Progenitor cell of endocrine pancreas (in vitro differentiated cells): ENCODE measurements around the gene RXRA. TPM values are rescaled to one million over a fixed set of nuclear protein-coding genes. Genes with fewer than 3 reads are reported as not detected.

Experiments used
- DNase-seq: peaks from one replicate; pipeline ENCODE4 v3.0.0; 2021; ENCODE audit warnings: low spot score; ENCODE audit not compliant: unreplicated experiment
- H3K27ac Mint-ChIP-seq: 2 replicates; pipeline ENCODE4 v1.8.0; 2021; ENCODE audit warnings: mild to moderate bottlenecking, moderate library complexity, mixed read lengths
- H3K27me3 Mint-ChIP-seq: 2 replicates; pipeline ENCODE4 v1.8.0; 2021; ENCODE audit warnings: mixed read lengths
- H3K36me3 Mint-ChIP-seq: 2 replicates; pipeline ENCODE4 v1.8.0; 2022; ENCODE audit warnings: mixed read lengths; ENCODE audit not compliant: insufficient read depth
- H3K4me1 Mint-ChIP-seq: 2 replicates; pipeline ENCODE4 v1.8.0; 2021; ENCODE audit warnings: low read depth, mixed read lengths
- H3K4me3 Mint-ChIP-seq: 2 replicates; pipeline ENCODE4 v1.8.0; 2021; ENCODE audit warnings: low read depth, mild to moderate bottlenecking, moderate library complexity, mixed read lengths
- H3K9me3 Mint-ChIP-seq: 2 replicates; pipeline ENCODE4 v1.8.0; 2021; ENCODE audit warnings: low read depth, mixed read lengths
- CTCF ChIP-seq: fragments of 200-600 bp; sonication (generic); IDR thresholded peaks from one replicate; pipeline ENCODE4 v1.5.0; 2021; ENCODE audit warnings: antibody characterized with exemption, mild to moderate bottlenecking; ENCODE audit not compliant: unreplicated experiment
- total RNA-seq: library from RNA; stranded (reverse); gene quantifications from 2 replicates; pipeline ENCODE4 v1.2.1, GENCODE V29; 2021

RXRA gene
- total RNA-seq, 1 donor from 2014 or later, result 64.8 TPM

- Mint-ChIP-seq H3K27me3 (no peaks in the 10 kb centered on the region), H3K4me1 (peaks cover 7% of the 10 kb centered on the region), H3K36me3 (no peaks in the 10 kb centered on the region)
Measured at GRCh38 chr9:134459164-134459563, 132.9 kb downstream of the RXRA start.

GRCh38 chr9:134459573-134459972 lies 133.3 kb downstream of the RXRA start:
- no peak for DNase-seq
- Mint-ChIP-seq H3K27me3 (no peaks in the 10 kb centered on the region), H3K4me1 (peaks cover 6% of the 10 kb centered on the region), H3K4me3 (no peak overlapping the region), H3K27ac (no peak overlapping the region), H3K9me3 (no peaks in the 10 kb centered on the region), H3K36me3 (no peaks in the 10 kb centered on the region)
- TF ChIP-seq CTCF, result no peak

More at GRCh38 chr9:134459164-134459563, 132.9 kb downstream of the RXRA start:
- H3K9me3 Mint-ChIP-seq, result no peaks in the 10 kb centered on the region
- H3K4me3 Mint-ChIP-seq, result no peak overlapping the region
- no peak for DNase-seq
- no peak for TF ChIP-seq CTCF
- H3K27ac Mint-ChIP-seq, result no peak overlapping the region

- no peak overlapping the region for H3K4me3 Mint-ChIP-seq
- no peak overlapping the region for H3K27ac Mint-ChIP-seq
- no peaks in the 10 kb centered on the region for H3K9me3 Mint-ChIP-seq
- H3K4me1 Mint-ChIP-seq, result peaks cover 2% of the 10 kb centered on the region
- H3K27me3 Mint-ChIP-seq, result no peaks in the 10 kb centered on the region
- DNase-seq, result no peak
- H3K36me3 Mint-ChIP-seq, result no peaks in the 10 kb centered on the region
- TF ChIP-seq CTCF, result no peak
Measured at GRCh38 chr9:134460206-134460605, 134.0 kb downstream of the RXRA start.

- Mint-ChIP-seq H3K27me3 (no peaks in the 10 kb centered on the region), H3K9me3 (no peaks in the 10 kb centered on the region), H3K27ac (no peak overlapping the region), H3K4me1 (peaks cover 2% of the 10 kb centered on the region), H3K36me3 (no peaks in the 10 kb centered on the region), H3K4me3 (no peak overlapping the region)
- DNase-seq, result no peak
- TF ChIP-seq CTCF, result no peak
Measured at GRCh38 chr9:134460896-134461295, 134.6 kb downstream of the RXRA start.

- Mint-ChIP-seq H3K27me3 (no peaks in the 10 kb centered on the region), H3K36me3 (no peaks in the 10 kb centered on the region), H3K4me3 (no peak overlapping the region), H3K9me3 (no peaks in the 10 kb centered on the region), H3K4me1 (no peaks in the 10 kb centered on the region), H3K27ac (no peak overlapping the region)
- DNase-seq, result no peak
- no peak for TF ChIP-seq CTCF
Measured at GRCh38 chr9:134461426-134461982, 135.2 kb downstream of the RXRA start.
